Naive thymus-derived CD4-positive, alpha-beta T cell (primary cell): Measurements from ENCODE around the gene TM4SF4. TPM values are rescaled to one million over a fixed set of nuclear protein-coding genes. Genes with fewer than 3 reads are reported as not detected.

Experiments
- ATAC-seq: fragments of 150-1000 bp; cut with Tn5 transposase; 2 replicates; pipeline ENCODE4 v1.10.0; 2021; ENCODE audit warnings: mild to moderate bottlenecking, moderate library complexity
- CTCF ChIA-PET: fragments of 350-600 bp; sonication (Branson Sonifier 250); formaldehyde crosslinking; loops from one replicate; lab custom pipeline; 2021; ENCODE audit warnings: antibody characterized with exemption; lab: Charles Lee
- POLR2A ChIA-PET: fragments of 350-600 bp; sonication (Branson Sonifier 250); formaldehyde crosslinking; loops from one replicate; lab custom pipeline; 2021; ENCODE audit warnings: antibody characterized with exemption, inconsistent platforms; lab: Charles Lee
- DNase-seq, 9 donors: peaks; one replicate each; pipeline versions ENCODE4 v3.0.0 to v3.0.0-alpha.2; 2020 to 2022; ENCODE audit warnings: mixed read lengths in 1 of 9
- H3K27ac ChIP-seq: one replicate; pipeline ENCODE4 v1.7.0; 2013; ENCODE audit warnings: mild to moderate bottlenecking, low read depth, low read length, moderate library complexity
- H3K27me3 ChIP-seq, 2 donors: one replicate each; pipeline ENCODE4 v1.7.0; 2013; ENCODE audit warnings: low read length in 2 of 2, mild to moderate bottlenecking in 2 of 2, moderate library complexity in 2 of 2; ENCODE audit not compliant: control insufficient read depth in 2 of 2, insufficient read depth in 2 of 2
- H3K36me3 ChIP-seq, 3 experiments: 1 replicate in 2 of 3; 2 replicates in 1 of 3; pipeline ENCODE4 v1.7.0; 2013; ENCODE audit warnings: low read length in 3 of 3, mild to moderate bottlenecking in 3 of 3, moderate library complexity in 1 of 3; ENCODE audit not compliant: insufficient read depth in 3 of 3, control insufficient read depth in 2 of 3
- H3K4me1 ChIP-seq, 2 donors: one replicate each; pipeline ENCODE4 v1.7.0; 2013; ENCODE audit warnings: low read length in 2 of 2, mild to moderate bottlenecking in 2 of 2, moderate library complexity in 1 of 2; ENCODE audit not compliant: control insufficient read depth in 2 of 2, insufficient read depth in 2 of 2
- H3K4me3 ChIP-seq: 2 replicates; pipeline ENCODE4 v1.7.0; 2013; ENCODE audit warnings: mild to moderate bottlenecking, low read length
- H3K9me3 ChIP-seq, 3 experiments: 1 replicate in 2 of 3; 2 replicates in 1 of 3; pipeline ENCODE4 v1.7.0; 2013; ENCODE audit warnings: low read length in 3 of 3; ENCODE audit not compliant: control insufficient read depth in 2 of 3
- H3K27ac Mint-ChIP-seq, 9 donors: one replicate each; pipeline ENCODE4 v1.8.0; 2020 to 2022; ENCODE audit warnings: mixed read lengths in 9 of 9, mild to moderate bottlenecking in 8 of 9, moderate library complexity in 5 of 9, inconsistent platforms in 2 of 9
- H3K27me3 Mint-ChIP-seq, 5 donors: one replicate each; pipeline ENCODE4 v1.8.0; 2021 to 2022; ENCODE audit warnings: mixed read lengths in 5 of 5, mild to moderate bottlenecking in 1 of 5
- H3K36me3 Mint-ChIP-seq, 5 donors: one replicate each; pipeline ENCODE4 v1.8.0; 2020 to 2022; ENCODE audit warnings: mixed read lengths in 5 of 5, mild to moderate bottlenecking in 3 of 5, inconsistent platforms in 1 of 5
- H3K4me1 Mint-ChIP-seq, 7 donors: one replicate each; pipeline ENCODE4 v1.8.0; 2020 to 2022; ENCODE audit warnings: mixed read lengths in 7 of 7, mild to moderate bottlenecking in 3 of 7, inconsistent platforms in 1 of 7
- H3K4me3 Mint-ChIP-seq, 10 donors: one replicate each; pipeline ENCODE4 v1.8.0; 2020 to 2022; ENCODE audit warnings: mild to moderate bottlenecking in 10 of 10, mixed read lengths in 10 of 10, moderate library complexity in 6 of 10, inconsistent platforms in 2 of 10
- H3K9me3 Mint-ChIP-seq, 11 donors: one replicate each; pipeline ENCODE4 v1.8.0; 2020 to 2022; ENCODE audit warnings: mixed read lengths in 11 of 11, mild to moderate bottlenecking in 4 of 11, inconsistent platforms in 1 of 11, moderate library complexity in 1 of 11
- intact Hi-C, 2 donors: fragments of 100-400 bp; cut with micrococcal nuclease; formaldehyde crosslinking; loops; one replicate each; pipeline ENCODE4 v1.15.1; 2023
- polyA plus RNA-seq, 2 donors: library from polyadenylated mRNA; unstranded; fragments of 300-500 nt; fragmentation: Illumina TruSeq; gene quantifications; one replicate each; pipeline ENCODE4 v1.2.3, GENCODE V29; 2021
- total RNA-seq, 6 experiments: library from RNA in 5 of 6; stranded (reverse) in 5 of 6; gene quantifications; 1 replicate in 5 of 6; 2 replicates in 1 of 6; pipeline ENCODE4 v1.2.3 and lab custom pipeline; 2021 to 2026

The TM4SF4 gene
- total and polyA plus RNA-seq, 7 experiments from 2014 or later: not detected

GRCh38 chr3:149545049-149545448, 70.6 kb downstream of the TM4SF4 start:
- ChIA-PET CTCF (no interaction called here), POLR2A (interaction anchor here (0.6 kb wide), 1 partner anchor 1281 kb away, joined by 3 read pairs; no protein-coding TSS in a partner anchor)
- intact Hi-C loops: no loop called here
- Mint-ChIP-seq H3K9me3 (no peaks in the 10 kb centered on the region), H3K4me3 (no peak overlapping the region), H3K4me1 (no peaks in the 10 kb centered on the region), H3K27ac (no peak overlapping the region), H3K27me3 (peaks cover 7 to 17% (median 8%) of the 10 kb centered on the region in 5 donors), H3K36me3 (no peaks in the 10 kb centered on the region)
- no peaks in the 10 kb centered on the region for H3K27me3 ChIP-seq
- no peak for ATAC-seq
- DNase-seq: no peak
- no peaks in the 10 kb centered on the region for H3K9me3 ChIP-seq
- H3K4me3 ChIP-seq: no peak overlapping the region
- H3K4me1 ChIP-seq: no peaks in the 10 kb centered on the region
- H3K36me3 ChIP-seq: no peaks in the 10 kb centered on the region
- no peak overlapping the region for H3K27ac ChIP-seq

GRCh38 chr3:149547413-149547812, 72.9 kb downstream of the TM4SF4 start:
- H3K27ac Mint-ChIP-seq: no peak overlapping the region
- no peaks in the 10 kb centered on the region for H3K36me3 Mint-ChIP-seq
- H3K4me3 ChIP-seq: no peak overlapping the region
- peaks cover 7 to 14% (median 8%) of the 10 kb centered on the region in 5 donors for H3K27me3 Mint-ChIP-seq
- no peaks in the 10 kb centered on the region for H3K36me3 ChIP-seq
- POLR2A ChIA-PET: no interaction called here
- ATAC-seq (no peak), DNase-seq (no peak)
- H3K9me3 ChIP-seq: no peaks in the 10 kb centered on the region
- no peaks in the 10 kb centered on the region for H3K27me3 ChIP-seq
- no peaks in the 10 kb centered on the region for H3K4me1 Mint-ChIP-seq
- intact Hi-C loops: no loop called here
- no peaks in the 10 kb centered on the region for H3K4me1 ChIP-seq
- CTCF ChIA-PET: no interaction called here
- no peak overlapping the region for H3K27ac ChIP-seq
- H3K4me3 Mint-ChIP-seq: no peak overlapping the region
- H3K9me3 Mint-ChIP-seq: no peaks in the 10 kb centered on the region

DNA sequence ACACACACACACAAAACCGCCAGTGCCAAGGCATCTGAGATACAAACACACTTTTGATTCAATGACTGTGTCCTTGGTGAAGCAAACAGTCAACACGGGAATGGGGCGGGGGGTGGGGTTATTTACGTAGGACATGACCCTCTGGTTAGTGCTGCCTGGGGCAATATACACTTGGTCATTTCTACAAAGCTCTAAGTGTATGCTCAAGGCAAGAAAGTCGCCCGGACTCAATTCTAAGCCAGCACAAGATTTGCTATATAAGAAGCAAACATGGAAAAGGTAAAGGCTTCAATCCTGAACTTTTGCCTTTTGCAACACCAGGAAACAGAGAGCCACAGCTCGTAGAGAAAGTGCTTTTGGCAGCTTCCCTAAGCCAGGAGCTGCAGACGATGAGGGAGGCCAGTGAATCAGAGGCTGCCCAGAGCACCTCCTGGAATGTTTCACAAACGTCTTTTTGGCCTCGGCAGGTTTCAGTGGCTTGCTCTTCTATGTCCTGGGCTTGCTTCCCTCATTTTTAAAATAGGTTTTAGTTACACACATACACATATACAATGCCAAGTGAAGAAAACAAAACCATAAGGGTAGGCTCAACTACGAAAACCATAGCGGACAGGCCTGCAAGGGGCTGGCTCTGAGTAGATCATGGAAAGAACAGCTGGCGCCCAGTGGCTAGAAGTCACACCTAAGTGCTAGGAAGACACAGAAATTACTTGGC, 73.6 kb downstream of the TM4SF4 start:
- Histone ChIP-seq H3K27me3 (no peaks in the 10 kb centered on the region), H3K36me3 (no peaks in the 10 kb centered on the region), H3K4me3 (no peak overlapping the region), H3K27ac (no peak overlapping the region), H3K4me1 (no peaks in the 10 kb centered on the region), H3K9me3 (no peaks in the 10 kb centered on the region)
- no peak overlapping the region for H3K4me3 Mint-ChIP-seq
- peaks cover 7 to 12% (median 8%) of the 10 kb centered on the region in 5 donors for H3K27me3 Mint-ChIP-seq
- H3K9me3 Mint-ChIP-seq: peaks cover 0 to 4% (median 0%) of the 10 kb centered on the region in 11 donors
- H3K27ac Mint-ChIP-seq: no peak overlapping the region
- ATAC-seq: no peak
- no peaks in the 10 kb centered on the region for H3K4me1 Mint-ChIP-seq
- ChIA-PET POLR2A (no interaction called here), CTCF (no interaction called here)
- no peaks in the 10 kb centered on the region for H3K36me3 Mint-ChIP-seq
- intact Hi-C loops: no loop called here
- no peak for DNase-seq

DNA sequence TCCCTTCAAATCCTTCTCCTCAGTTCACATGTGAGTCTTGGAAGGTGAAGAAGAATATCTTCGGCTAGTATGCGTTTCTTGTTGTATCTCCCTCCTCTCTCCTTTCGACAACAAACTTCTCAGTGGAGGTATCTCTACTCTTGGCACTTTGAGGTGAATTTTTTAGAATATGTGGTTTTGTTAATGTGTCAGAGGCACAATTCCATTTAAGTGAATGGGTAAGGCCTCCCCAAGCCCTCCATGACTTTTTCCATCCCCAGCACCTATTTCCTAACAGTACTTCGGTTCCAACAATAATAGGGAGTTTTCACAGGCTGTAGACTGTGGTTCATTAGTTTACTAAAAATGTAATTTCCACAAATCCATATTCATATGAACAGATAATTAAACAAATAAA, 74.2 kb downstream of the TM4SF4 start:
- H3K27ac Mint-ChIP-seq: no peak overlapping the region

DNA sequence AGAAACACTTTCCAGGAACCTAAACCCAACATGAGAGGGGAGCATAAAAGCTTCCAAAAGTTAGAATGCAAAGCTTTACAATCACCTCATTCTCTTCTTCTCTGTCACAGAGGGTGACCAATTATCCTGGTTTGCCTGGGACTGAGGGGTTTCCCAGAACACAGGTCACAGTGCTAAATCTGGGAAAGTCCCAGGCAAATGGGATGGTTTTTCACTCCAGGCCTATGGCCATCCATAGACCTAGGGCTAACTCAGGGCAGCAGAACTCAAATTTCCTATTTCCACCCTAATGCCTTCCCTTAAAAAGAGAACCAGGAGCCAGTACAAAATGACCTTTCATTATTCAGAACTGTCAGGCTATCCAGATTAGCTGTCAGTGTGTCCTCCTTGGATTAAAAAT, 77.0 kb downstream of the TM4SF4 start:
- ChIA-PET CTCF (no interaction called here), POLR2A (no interaction called here)
- H3K27ac ChIP-seq: no peak overlapping the region
- Mint-ChIP-seq H3K36me3 (no peaks in the 10 kb centered on the region), H3K4me3 (no peak overlapping the region), H3K9me3 (peaks cover 0 to 4% (median 0%) of the 10 kb centered on the region in 11 donors), H3K27me3 (peaks cover 7 to 20% (median 13%) of the 10 kb centered on the region in 5 donors), H3K4me1 (no peaks in the 10 kb centered on the region), H3K27ac (no peak overlapping the region)
- no peak for ATAC-seq
- no peaks in the 10 kb centered on the region for H3K27me3 ChIP-seq
- no peak for DNase-seq
- intact Hi-C loops: no loop called here
- H3K36me3 ChIP-seq: no peaks in the 10 kb centered on the region
- H3K4me1 ChIP-seq: no peaks in the 10 kb centered on the region
- H3K4me3 ChIP-seq: no peak overlapping the region
- no peaks in the 10 kb centered on the region for H3K9me3 ChIP-seq

More for the DNA sequence above, 74.2 kb downstream of the TM4SF4 start:
- peaks cover 0 to 4% (median 0%) of the 10 kb centered on the region in 11 donors for H3K9me3 Mint-ChIP-seq
- no peak overlapping the region for H3K4me3 Mint-ChIP-seq
- ChIA-PET POLR2A (no interaction called here), CTCF (no interaction called here)
- Histone ChIP-seq H3K9me3 (no peaks in the 10 kb centered on the region), H3K27ac (no peak overlapping the region), H3K4me3 (no peak overlapping the region), H3K27me3 (no peaks in the 10 kb centered on the region), H3K36me3 (no peaks in the 10 kb centered on the region), H3K4me1 (no peaks in the 10 kb centered on the region)
- DNase-seq: no peak
- no peaks in the 10 kb centered on the region for H3K36me3 Mint-ChIP-seq
- no peak for ATAC-seq
- peaks cover 7 to 12% (median 8%) of the 10 kb centered on the region in 5 donors for H3K27me3 Mint-ChIP-seq
- intact Hi-C loops: no loop called here
- no peaks in the 10 kb centered on the region for H3K4me1 Mint-ChIP-seq

- Mint-ChIP-seq H3K27me3 (peaks cover 4 to 16% (median 13%) of the 10 kb centered on the region in 5 donors), H3K27ac (no peak overlapping the region), H3K4me3 (no peak overlapping the region), H3K9me3 (peaks cover 0 to 4% (median 0%) of the 10 kb centered on the region in 11 donors), H3K4me1 (no peaks in the 10 kb centered on the region), H3K36me3 (no peaks in the 10 kb centered on the region)
- POLR2A ChIA-PET: no interaction called here
- CTCF ChIA-PET: no interaction called here
- H3K4me1 ChIP-seq: no peaks in the 10 kb centered on the region
- no peaks in the 10 kb centered on the region for H3K27me3 ChIP-seq
- no peak for DNase-seq
- intact Hi-C loops: no loop called here
- ATAC-seq: no peak
- H3K9me3 ChIP-seq: no peaks in the 10 kb centered on the region
- no peak overlapping the region for H3K4me3 ChIP-seq
- no peak overlapping the region for H3K27ac ChIP-seq
- no peaks in the 10 kb centered on the region for H3K36me3 ChIP-seq
These were observed 78.2 kb downstream of the TM4SF4 start for GRCh38 chr3:149552700-149553099.
